GM23338 (cell line): Measurements from ENCODE around the gene TDRD7.

Experiments used
- EZH2 ChIP-seq: fragments of 200-600 bp; sonication (generic); IDR thresholded peaks from one replicate; pipeline ENCODE4 v1.8.0; 2017; ENCODE audit warnings: antibody characterized with exemption, mild to moderate bottlenecking, low read depth; ENCODE audit not compliant: unreplicated experiment
- POLR2AphosphoS5 ChIP-seq: IDR thresholded peaks from 2 replicates; pipeline ENCODE4 v1.6.1; 2016; ENCODE audit warnings: antibody characterized with exemption, low read depth
- REST ChIP-seq: IDR thresholded peaks from one replicate; pipeline ENCODE4 v1.6.1; 2018; ENCODE audit warnings: antibody characterized with exemption; ENCODE audit not compliant: unreplicated experiment
- TF ChIP-seq, protein P1 (sequence below), 2 experiments: fragments of 200-600 bp in 1 of 2; sonication (generic) in 1 of 2; conservative IDR thresholded peaks; 2 replicates each; pipeline versions ENCODE4 v1.5.1 to v1.6.1; 2016 to 2017; ENCODE audit warnings: antibody characterized with exemption in 2 of 2, low read depth in 2 of 2, mild to moderate bottlenecking in 2 of 2, moderate library complexity in 1 of 2

DNA sequence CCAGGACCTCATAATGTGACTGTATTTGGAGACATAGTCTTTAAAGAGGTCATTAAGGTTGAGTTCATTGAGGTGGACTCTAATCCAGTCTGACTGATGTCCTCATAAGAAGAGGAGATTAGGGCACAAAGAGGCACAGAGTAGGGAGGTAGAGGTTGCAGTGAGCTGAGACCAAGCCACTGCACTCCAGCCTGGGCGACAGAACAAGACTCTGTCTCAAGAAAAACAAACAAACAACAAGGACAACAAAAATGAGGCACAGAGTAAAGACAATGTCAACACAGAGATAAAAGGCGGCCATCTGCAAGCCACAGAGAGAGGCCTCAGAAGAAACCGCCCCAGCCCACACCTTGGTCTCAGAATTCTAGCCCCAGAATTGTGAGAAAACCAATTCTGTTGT lies 17.0 kb upstream of the TDRD7 start:
- TF ChIP-seq REST (no peak), EZH2 (no peak), POLR2AphosphoS5 (no peak)
- TF ChIP-seq, protein P1, sequence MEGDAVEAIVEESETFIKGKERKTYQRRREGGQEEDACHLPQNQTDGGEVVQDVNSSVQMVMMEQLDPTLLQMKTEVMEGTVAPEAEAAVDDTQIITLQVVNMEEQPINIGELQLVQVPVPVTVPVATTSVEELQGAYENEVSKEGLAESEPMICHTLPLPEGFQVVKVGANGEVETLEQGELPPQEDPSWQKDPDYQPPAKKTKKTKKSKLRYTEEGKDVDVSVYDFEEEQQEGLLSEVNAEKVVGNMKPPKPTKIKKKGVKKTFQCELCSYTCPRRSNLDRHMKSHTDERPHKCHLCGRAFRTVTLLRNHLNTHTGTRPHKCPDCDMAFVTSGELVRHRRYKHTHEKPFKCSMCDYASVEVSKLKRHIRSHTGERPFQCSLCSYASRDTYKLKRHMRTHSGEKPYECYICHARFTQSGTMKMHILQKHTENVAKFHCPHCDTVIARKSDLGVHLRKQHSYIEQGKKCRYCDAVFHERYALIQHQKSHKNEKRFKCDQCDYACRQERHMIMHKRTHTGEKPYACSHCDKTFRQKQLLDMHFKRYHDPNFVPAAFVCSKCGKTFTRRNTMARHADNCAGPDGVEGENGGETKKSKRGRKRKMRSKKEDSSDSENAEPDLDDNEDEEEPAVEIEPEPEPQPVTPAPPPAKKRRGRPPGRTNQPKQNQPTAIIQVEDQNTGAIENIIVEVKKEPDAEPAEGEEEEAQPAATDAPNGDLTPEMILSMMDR (conservative IDR thresholded peaks at IDR 0.05; ENCODE audit: low read depth in 2 of 2) = no peak
